ENCODE measurements around the gene RAMP3. TPM values are rescaled to one million over a fixed set of nuclear protein-coding genes. Genes with fewer than 3 reads are reported as not detected.

RAMP3 gene
- total RNA-seq, 2 experiments from 2014 or later = not detected

GRCh38 chr7:45196374-45196773, 38.8 kb downstream of the RAMP3 start:
- Mint-ChIP-seq H3K27ac (no peak overlapping the region), H3K4me3 (no peak overlapping the region), H3K9me3 (peaks cover 3% of the 10 kb centered on the region), H3K27me3 (peaks cover 44% of the 10 kb centered on the region), H3K36me3 (ENCODE audit: low read depth) (no peaks in the 10 kb centered on the region), H3K4me1 (ENCODE audit: low read depth) (peaks cover 38% of the 10 kb centered on the region)
- no peak for TF ChIP-seq CTCF (IDR thresholded peaks at IDR 0.05)
- ATAC-seq = peak; percentile 95
- DNase-seq = peak; percentile 88
- intact Hi-C loops (cut with micrococcal nuclease) = no loop called here
- ChIA-PET CTCF (interaction anchor here (0.9 to 3.9 kb wide), 2 partner anchors 11 to 61 kb away, joined by 4 to 16 read pairs; no protein-coding TSS in a partner anchor), POLR2A (interaction anchor here (1.2 to 2.0 kb wide), 2 partner anchors 9 to 14 kb away, joined by 3 to 5 read pairs; no protein-coding TSS in a partner anchor)

GRCh38 chr7:45197461-45197860, 39.9 kb downstream of the RAMP3 start:
- Mint-ChIP-seq H3K4me1 (ENCODE audit: low read depth) (peaks cover 38% of the 10 kb centered on the region), H3K9me3 (peaks cover under 1% of the 10 kb centered on the region), H3K27ac (peak overlapping the region; percentile 14), H3K36me3 (ENCODE audit: low read depth) (no peaks in the 10 kb centered on the region), H3K4me3 (no peak overlapping the region), H3K27me3 (peaks cover 35% of the 10 kb centered on the region)
- ChIA-PET CTCF (interaction anchor here (1.0 to 3.9 kb wide), 2 partner anchors 9 to 62 kb away, joined by 3 to 16 read pairs; no protein-coding TSS in a partner anchor), POLR2A (interaction anchor here (0.6 to 2.0 kb wide), 2 partner anchors 8 to 1269 kb away, joined by 3 to 5 read pairs; no protein-coding TSS in a partner anchor)
- TF ChIP-seq CTCF (IDR thresholded peaks at IDR 0.05) = no peak
- intact Hi-C loops (cut with micrococcal nuclease) = no loop called here
- DNase-seq = no peak
- no peak for ATAC-seq

- H3K9me3 Mint-ChIP-seq = no peaks in the 10 kb centered on the region
These were observed 41.4 kb downstream of the RAMP3 start for GRCh38 chr7:45198986-45199385.

GRCh38 chr7:45199506-45199905, 41.9 kb downstream of the RAMP3 start:
- no peaks in the 10 kb centered on the region for H3K36me3 Mint-ChIP-seq (ENCODE audit: low read depth)
- peaks cover 28% of the 10 kb centered on the region for H3K27me3 Mint-ChIP-seq
- ChIA-PET CTCF (no interaction called here), POLR2A (no interaction called here)
- TF ChIP-seq CTCF (IDR thresholded peaks at IDR 0.05) = no peak
- peaks cover 53% of the 10 kb centered on the region for H3K4me1 Mint-ChIP-seq (ENCODE audit: low read depth)
- no peak overlapping the region for H3K4me3 Mint-ChIP-seq
- no peak overlapping the region for H3K27ac Mint-ChIP-seq
- DNase-seq (no peak), ATAC-seq (no peak)
- intact Hi-C loops (cut with micrococcal nuclease) = no loop called here
- H3K9me3 Mint-ChIP-seq = no peaks in the 10 kb centered on the region

More at GRCh38 chr7:45198986-45199385, 41.4 kb downstream of the RAMP3 start:
- H3K36me3 Mint-ChIP-seq (ENCODE audit: low read depth) = no peaks in the 10 kb centered on the region
- intact Hi-C loops (cut with micrococcal nuclease) = no loop called here
- DNase-seq (no peak), ATAC-seq (no peak)
- H3K4me1 Mint-ChIP-seq (ENCODE audit: low read depth) = peaks cover 48% of the 10 kb centered on the region
- CTCF ChIA-PET = no interaction called here
- H3K27ac Mint-ChIP-seq = no peak overlapping the region
- POLR2A ChIA-PET = no interaction called here
- no peak for TF ChIP-seq CTCF (IDR thresholded peaks at IDR 0.05)
- H3K27me3 Mint-ChIP-seq = peaks cover 31% of the 10 kb centered on the region
- no peak overlapping the region for H3K4me3 Mint-ChIP-seq

GRCh38 chr7:45202625-45203024, 45.0 kb downstream of the RAMP3 start:
- no peak overlapping the region for H3K4me3 Mint-ChIP-seq
- ChIA-PET CTCF (interaction anchor here (1.2 to 1.5 kb wide), 2 partner anchors 57 to 66 kb away, joined by 3 to 5 read pairs; no protein-coding TSS in a partner anchor), POLR2A (no interaction called here)
- intact Hi-C loops (cut with micrococcal nuclease) = no loop called here
- DNase-seq (no peak), ATAC-seq (no peak)
- TF ChIP-seq CTCF (IDR thresholded peaks at IDR 0.05) = no peak
- H3K27ac Mint-ChIP-seq = no peak overlapping the region
- H3K4me1 Mint-ChIP-seq (ENCODE audit: low read depth) = peaks cover 41% of the 10 kb centered on the region
- H3K36me3 Mint-ChIP-seq (ENCODE audit: low read depth) = no peaks in the 10 kb centered on the region
- peaks cover 17% of the 10 kb centered on the region for H3K27me3 Mint-ChIP-seq
- no peaks in the 10 kb centered on the region for H3K9me3 Mint-ChIP-seq

Data from activated CD8-positive, alpha-beta T cell treated with anti-CD3 and anti-CD28 coated beads for 36 hours (primary cell).